Measurements from ENCODE around the gene KLHL41.
A peak's percentile ranks its signal among the peaks of the same experiment; 100 is the strongest.

Gene KLHL41

DNA sequence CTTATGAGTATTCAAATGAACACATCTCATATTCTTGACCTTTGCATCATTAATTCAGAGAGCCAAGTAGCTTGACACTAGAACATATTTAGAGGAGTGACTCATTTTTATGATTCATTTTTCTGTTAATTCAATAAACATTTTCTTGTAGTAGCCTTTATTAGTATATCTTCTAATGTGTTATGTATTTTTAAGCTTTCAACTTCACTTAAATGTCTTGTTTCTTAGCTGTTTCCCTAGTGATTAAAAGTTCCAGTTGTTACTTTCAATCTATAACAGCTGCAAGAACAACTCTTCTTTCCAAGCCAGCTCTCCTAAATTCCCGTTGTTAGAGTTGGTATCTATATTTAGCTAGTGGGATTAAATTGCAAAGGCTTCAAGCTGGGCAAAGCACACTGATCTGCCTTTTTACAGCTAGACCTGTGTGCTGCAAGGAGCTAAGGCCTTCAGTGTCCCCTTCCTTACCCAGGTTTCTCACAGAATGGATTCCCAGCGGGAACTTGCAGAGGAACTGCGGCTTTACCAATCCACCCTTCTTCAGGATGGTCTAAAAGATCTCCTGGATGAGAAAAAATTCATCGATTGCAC is at the start of gene KLHL41:
Gene KLHL41 (plus strand): TSS at position 405 of the 588 bp plus-strand sequence. CDS start 77 bp downstream, at position 482.
- DNase-seq (ENCODE audit: low read depth, low spot score), result no peak

DNA sequence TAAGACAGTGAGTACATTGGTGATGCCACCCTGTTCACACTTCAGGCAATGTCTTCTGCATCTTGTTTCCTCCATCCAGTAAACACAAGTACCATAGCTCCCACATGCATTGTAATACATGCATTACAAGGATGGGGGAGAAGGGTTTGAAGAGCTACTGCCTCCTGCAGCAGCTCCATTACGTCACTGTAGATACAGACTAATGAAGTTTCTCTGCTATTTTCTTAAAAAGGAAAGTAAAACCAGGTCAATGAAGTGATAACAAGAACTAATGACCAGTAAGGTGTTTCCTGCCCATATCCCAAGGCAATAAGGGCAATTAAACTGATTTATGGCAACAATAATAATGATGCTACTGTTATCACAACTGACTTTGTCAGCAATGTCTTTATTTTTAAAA is 48.4 kb upstream of the KLHL41 start:
- DNase-seq (ENCODE audit: low read depth, low spot score), result no peak

DNA sequence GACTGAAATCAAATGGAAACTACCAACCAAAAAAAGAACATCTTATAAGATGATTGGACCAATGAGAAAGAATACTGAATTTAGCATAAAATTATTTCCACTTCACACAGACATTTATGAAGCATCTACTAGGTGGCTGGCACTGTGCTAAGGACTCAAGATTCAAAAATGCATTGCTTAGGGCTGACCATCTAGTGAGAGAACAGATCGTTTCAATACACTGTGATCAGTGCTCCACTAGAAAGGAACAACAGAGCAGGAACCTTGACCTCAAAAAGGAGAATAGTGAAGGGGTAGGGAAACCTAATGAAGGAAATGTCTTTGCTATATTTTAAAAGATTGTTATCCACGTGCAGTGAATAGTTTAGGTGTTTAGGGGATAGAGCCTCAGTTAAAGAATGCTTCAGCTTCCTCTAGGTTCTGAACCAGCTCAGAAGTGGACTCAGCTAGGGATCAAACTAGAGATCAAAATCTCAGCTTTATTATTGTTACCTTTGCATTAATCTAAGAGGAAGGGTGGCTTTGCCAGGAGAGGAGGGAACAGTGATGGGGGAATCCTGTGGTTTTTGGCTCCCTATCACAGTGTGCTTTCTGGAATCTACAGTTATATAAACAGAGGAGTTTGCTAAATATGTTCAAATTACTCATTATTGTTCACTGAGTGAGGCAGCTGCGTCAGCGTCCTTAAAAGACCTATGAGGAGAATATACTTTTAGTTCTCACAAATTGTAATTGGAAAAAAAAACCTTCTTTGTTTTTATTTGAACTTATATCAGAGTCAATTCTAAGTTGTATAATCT is 46.4 kb upstream of the KLHL41 start:
- DNase-seq (ENCODE audit: low read depth, low spot score), result no peak

DNA sequence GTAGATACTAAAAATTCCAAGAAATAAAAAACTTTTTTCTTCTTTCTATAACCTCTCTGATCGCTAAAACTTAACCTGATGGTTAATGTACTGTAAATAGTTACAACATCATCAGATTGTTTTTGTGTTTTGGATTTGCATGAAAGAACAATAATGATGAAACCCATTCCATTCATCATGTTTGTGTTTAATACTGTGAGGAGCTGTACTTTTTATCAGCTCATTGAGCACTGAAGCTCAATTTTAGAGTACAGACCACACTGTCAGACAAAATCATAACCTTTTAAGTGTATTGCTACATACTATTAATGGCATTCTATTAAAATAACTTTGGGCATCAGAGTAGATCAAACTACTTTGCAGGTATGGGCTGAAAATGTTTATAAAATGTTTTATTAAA is 45.0 kb upstream of the KLHL41 start:
- no peak for DNase-seq (ENCODE audit: low read depth, low spot score)

DNA sequence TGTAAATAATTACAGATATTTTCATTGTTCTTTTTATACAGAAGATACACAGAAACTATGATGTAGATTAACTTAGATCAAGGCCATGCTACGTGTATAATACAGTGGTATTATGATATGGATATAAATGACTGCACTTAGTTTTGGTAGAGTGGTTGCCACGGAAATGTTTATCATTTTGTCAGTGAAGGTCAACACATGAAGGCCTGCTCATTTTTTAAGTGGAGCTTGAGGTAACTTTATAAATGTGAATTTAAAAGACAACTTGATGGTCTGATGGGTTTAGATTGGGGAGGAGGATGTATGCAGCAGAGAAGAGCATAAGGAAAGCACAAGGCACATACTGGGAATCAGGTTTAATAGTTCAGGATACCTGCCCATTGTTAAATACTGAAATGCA is 44.6 kb upstream of the KLHL41 start:
- no peak for DNase-seq (ENCODE audit: low read depth, low spot score)

DNA sequence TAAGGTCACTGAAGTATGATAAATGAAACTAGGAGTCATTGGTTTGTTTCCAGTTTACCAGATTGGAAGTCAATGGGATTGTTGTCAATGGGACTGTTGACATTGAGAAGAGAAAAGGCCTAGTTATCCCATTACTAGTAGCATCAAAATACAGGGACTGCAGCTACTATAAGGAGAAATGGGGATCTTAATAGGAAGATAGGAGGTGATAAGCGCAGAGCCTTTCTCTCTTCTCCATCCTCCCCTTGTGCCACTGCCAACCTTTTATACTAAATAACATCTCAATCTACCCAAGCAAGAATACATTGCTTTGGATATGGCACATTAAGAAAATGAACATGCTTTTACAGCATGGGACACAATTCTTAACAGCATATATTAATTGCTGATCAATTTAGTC is 40.7 kb upstream of the KLHL41 start:
- no peak for DNase-seq (ENCODE audit: low read depth, low spot score)

DNA sequence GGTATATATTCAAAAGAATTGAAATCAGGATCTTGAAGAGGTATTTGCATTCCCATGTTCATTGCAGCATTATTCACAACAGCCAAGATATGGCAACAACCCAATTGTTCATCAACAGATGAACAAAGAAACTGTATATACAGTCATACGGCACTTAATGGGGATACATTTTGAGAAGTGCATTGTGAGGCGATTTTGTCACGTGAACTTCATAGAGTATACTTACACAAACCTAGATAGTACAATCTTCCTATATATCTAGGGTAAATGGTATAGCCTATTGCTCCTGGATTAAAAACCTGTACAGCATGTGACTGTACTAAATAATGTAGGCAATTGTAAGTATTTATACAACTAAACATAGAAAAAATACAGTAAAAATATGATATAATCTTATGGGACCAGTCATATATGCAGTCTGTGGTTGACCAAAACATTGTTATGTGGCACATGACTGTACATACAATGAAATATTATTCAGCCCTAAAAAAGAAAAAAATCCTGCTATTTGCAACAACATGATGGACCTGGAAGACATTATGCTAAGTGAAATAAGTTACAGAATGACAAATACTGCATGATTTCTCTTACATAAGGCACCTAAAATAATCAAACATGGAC is 39.4 kb upstream of the KLHL41 start:
- no peak for DNase-seq (ENCODE audit: low read depth, low spot score)

DNA sequence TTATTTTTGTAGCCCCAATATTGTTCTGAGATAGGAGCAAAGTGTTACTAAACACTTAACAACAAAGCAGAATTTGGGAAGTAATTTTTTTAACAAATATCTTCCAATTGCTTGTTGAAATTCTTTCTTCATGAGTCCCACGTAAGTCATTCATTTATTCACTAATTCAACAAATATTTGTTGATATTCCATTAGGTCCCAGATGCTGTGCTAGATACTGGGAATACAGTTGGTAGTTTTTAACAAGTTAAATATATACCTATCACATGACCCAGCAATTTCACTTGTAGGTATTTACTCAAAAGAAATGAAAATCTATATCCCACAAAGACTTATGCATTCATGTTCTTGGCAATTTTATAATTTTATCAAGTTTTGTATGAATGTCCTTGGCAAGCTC is 37.3 kb upstream of the KLHL41 start:
- no peak for DNase-seq (ENCODE audit: low read depth, low spot score)

DNA sequence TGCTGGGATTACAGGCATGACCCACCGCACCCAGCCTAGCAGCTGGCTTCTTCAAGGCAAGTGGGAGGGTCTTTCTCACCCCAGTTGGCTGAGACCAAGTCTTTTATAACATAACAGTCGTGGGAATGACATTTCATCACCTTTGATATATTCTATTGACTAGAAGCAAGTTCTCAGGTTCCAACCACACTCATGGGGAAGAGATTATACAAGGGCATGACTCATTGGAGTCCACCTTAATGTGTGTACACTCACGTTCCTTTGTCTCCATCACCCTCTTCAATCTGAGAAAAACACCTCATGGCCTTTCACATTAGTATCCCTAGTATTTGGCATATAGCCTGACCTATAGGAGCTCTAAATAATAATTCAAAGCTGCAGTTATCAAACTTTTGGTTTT is 33.0 kb upstream of the KLHL41 start:
- no peak for DNase-seq (ENCODE audit: low read depth, low spot score)

DNA sequence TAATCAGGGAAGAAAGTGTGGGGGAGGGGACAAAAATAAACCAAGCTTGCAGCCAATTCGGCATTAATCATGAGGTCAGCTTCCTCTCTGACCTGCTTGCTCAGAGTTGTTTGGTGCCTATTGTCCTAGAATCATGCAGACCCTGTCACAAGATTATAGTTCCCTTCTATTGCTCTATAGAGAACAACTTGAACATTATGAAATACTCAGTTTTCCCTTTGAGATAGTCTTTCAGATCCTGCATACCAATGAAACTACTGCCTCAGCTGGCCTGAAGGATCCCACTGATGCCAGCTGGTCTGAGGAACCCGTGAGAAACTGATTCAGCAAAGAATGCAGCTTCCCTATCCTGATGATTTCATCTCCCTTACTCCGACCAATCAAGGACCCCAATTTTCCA is 31.2 kb upstream of the KLHL41 start:
- no peak for DNase-seq (ENCODE audit: low read depth, low spot score)

DNA sequence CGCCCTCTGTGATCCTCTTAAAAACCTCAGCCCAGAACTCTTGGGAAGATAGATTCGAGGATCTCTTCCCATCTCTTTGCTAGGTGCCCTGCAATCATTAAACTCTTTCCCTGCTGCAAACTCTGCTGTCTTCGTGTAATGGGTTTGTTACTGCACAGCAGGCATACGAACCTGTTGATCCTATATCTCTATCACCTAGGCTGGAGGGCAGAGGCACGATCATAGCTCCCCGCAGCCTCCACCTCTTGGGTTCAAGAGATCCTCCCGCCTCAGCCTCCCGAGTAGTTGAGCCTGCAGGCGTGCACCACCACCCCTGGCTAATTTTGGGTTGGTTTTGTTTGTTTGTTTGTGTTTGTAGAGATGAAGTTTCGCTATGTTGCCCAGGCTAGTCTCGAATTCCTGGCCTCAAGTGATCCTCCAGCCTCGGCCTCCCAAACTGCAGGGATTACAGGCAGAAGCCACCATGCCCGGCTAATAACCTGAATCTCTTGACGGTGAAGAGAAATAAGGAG is 30.7 kb upstream of the KLHL41 start:
- no peak for DNase-seq (ENCODE audit: low read depth, low spot score)

DNA sequence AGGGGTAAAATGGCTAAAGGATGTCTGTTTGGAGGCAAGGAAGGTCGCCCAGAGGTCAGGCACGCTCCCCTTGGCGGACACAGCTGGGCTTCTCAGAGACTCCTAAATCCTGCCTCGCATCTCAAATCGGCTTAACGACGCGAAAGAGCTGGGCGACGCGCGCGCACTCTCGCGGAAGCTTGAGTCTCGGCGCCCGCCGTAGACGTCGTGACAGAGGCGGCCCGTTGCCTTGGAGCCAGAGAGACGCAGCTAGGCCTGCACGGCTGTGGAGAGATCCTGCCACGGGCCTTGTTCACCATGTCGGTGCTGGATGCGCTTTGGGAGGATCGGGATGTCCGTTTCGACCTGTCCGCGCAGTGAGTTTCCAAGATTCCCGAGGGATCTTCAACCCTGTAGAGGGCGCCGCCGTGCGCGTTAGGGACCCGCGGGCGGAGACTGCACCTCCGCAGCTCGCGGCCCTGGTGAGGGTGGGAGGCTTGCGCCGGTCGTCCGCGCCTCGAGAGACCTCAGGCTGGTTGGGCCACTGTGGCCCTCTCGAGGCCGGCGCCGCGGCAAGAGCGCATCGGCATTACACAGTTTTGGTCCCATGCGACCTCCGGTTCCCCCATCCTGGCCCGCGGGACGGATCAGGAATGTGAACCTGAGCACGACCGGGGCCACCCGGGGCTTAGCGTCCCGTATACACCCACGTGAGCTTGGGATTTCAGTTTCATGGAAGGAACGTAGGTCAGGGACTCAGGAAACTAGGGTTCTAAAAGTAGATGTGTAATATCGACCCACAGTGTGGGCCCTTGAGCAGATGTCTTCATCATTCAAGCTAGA is 30.0 kb upstream of the KLHL41 start, which contains the start of gene BBS5:
Gene BBS5 (plus strand): TSS at position 238 of the 822 bp plus-strand sequence. CDS start 60 bp downstream, at position 298.
- peak; percentile 77 for DNase-seq (ENCODE audit: low read depth, low spot score)

DNA sequence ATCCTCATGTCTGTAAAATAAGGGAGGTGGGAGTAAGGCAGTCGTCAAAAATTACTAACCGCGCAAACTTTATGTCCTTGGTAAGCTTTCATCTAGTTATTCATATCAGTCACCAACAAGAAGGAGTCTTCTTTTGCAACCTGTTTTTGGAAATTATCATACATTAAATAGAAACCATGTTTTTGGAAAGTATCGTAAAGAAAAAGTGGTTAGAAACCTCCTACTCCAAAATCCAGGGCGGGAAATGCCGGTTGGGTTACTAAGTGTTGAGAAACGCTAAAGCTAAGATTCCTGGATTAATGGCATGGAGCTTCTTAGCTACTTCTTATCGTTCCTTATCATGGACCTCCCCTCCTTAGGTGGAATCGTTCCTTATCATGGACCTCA is 29.4 kb upstream of the KLHL41 start:
- no peak for DNase-seq (ENCODE audit: low read depth, low spot score)

DNA sequence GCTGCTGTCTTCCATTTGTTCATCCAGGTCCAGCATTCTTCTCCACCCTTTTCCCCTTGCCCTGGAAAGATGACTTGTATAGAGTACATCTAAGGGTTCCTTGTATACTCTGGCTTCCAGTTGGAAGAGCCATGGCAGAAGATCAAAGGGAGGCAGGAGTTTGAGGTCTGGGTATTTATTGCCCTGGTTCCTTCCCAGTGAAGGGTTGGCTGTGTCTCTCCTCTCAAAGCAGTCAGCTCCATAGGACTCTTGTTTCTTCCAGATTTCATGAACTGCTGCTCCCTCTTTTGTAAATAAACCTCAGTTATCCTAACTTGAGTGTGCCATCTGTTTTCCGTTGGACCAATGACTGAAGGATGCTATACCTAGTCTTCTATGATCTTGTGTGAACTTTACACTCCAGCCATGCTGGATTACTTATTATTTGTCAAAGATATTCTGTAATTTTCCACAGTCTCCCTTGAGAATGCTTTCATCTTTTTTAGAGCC is 23.8 kb upstream of the KLHL41 start:
- DNase-seq (ENCODE audit: low read depth, low spot score), result no peak

DNA sequence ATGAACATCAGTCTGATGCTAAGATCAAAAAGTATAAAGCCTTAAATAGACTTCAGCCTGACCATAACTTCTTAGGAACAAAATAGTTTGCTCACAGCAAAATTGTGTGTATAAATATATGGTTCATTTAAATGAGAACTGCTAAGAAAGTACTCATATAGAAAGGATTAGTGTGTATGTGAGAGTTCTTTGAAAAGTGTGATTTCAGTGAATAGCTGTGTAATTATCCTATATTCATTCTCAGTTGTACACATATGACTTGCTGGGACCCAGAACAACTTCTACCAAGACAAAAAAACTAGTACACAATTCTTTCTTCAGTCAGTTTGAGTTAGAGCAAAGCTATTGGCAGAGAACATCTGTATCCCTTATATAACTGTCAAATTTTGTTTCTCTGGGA is 23.0 kb upstream of the KLHL41 start:
- DNase-seq (ENCODE audit: low read depth, low spot score), result no peak

DNA sequence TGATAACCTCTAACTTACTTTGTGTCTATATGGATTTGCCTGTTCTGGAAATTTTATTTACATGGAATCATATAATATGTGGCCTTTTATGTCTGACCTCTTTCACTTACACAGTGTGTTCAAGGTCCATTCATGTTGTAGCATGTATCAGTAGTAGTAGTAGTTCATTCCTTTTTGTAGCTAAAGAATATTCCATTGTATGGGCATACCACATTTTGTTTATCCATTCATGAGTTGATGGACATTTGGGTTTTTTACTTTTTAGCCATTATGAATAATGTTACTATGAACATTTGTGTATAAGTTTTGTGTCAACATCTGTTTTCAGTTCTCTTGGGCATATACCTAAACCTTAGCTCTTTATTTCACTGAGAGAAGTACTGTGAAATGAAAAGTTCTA is 18.7 kb upstream of the KLHL41 start:
- DNase-seq (ENCODE audit: low read depth, low spot score), result no peak

DNA sequence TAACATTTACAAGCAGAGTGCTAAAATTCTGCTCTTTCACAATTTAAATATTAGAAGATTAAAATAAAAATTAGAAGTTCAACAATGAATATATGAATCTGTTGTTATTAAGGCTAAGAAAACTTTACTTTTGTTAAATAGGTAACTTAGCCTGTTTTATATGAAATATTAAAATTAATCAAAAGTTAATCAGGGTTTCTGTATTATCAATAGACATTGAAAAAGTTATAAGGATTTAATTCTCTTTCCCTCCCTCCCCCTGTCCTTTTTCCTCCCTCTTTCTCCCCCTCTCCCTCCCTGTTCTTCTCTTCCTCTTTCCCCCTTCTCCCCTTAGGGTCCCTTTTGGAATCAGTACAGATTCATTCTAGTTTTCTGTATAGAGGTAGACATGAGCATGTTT is 18.1 kb upstream of the KLHL41 start:
- DNase-seq (ENCODE audit: low read depth, low spot score), result no peak

DNA sequence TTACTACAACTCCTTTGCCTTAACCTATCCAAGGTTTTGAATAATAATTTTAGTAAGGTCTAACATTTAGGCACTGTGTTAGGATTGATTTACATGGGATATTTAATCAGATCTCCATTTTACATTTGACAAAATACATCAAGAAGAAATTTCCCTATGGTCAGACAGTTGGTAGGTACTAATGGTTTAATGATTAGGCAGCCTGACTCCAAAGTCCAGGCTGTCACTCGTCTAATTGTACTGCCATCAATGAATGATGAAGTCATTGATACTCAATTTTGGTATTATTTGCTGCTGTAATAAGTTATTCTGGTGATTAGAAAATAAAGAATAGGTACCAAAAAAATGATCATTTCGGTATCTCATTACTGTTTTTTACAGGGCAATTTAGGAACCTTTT is 16.1 kb upstream of the KLHL41 start:
- no peak for DNase-seq (ENCODE audit: low read depth, low spot score)

DNA sequence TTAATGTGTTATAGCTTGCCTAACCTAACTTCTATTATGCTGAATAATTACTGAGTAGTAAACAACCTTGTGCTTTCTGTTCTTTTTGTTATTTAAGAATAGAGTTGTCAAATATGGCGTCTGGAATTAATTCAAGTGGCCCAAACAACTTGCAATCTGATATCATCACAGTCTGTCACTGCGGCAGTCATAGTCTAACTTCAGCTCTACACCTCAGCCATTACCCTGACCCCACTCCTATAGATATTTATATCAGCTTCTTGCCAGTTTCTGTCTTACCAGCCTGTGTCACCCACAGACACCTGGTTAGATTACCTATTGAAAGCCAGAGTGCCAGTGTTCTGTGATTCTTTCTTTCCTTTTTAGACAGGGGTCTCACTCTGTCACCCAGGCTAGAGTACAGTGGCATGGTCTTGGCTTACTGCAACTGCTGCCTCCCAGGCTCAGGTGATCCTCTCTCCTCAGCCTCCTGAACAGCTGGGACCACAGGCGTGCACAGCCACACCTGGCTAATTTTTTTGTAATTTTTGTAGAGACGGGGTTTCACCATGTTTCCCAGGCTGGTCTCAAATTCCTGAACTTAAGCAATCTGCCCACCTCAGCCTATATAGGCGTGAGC is 14.1 kb upstream of the KLHL41 start:
- no peak for DNase-seq (ENCODE audit: low read depth, low spot score)

DNA sequence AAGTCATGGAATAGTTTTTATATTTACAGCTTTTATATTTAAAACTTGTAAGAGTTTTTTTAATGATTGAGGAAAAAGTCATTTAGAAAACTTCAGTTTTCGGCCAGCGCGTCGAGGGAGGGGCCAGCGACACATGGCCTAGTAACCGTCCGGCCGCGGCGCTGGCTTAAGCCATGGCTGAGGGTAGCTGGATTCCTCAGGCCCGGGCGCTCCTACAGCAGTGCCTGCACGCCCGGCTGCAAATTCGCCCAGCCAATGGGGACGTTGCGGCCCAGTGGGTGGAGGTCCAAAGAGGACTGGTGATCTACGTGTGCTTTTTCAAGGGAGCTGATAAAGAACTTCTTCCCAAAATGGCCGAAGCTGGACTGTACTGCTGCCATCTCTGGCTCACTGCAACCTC is 4.9 kb upstream of the KLHL41 start:
- DNase-seq (ENCODE audit: low read depth, low spot score), result no peak

DNA sequence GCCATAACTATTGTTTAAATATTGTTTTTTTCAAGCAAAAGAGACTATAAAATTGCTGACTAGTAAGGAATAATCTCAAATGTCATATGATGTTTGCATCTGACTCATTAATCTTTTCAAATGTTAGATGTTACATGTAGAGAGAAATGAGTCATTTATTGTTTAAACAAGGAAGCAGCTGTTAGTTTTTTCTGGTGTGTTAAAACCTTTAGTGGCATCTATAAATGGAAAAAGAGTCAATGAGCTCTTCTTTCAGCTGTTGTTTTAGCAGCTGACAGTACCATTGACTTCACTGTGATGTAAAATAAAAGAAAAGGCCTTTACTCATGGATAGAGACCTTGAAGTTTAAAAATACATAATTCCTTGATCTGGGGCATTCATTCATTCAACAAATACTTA is 1.8 kb upstream of the KLHL41 start:
- DNase-seq (ENCODE audit: low read depth, low spot score), result no peak

Data from ELF-1 (cell line).